Putamen (tissue), 1 donor: ENCODE results near the gene TMEM92.
"Not testable (repeated sequence)": the region's sequence is repeated elsewhere in the genome, so short reads cannot be mapped to it uniquely, and the experiment has no call there.

ENCODE experiments used
- DNase-seq: peaks from one replicate; pipeline ENCODE4 v3.0.0-alpha.2; 2016; ENCODE audit warnings: low spot score

The TMEM92 gene

DNA sequence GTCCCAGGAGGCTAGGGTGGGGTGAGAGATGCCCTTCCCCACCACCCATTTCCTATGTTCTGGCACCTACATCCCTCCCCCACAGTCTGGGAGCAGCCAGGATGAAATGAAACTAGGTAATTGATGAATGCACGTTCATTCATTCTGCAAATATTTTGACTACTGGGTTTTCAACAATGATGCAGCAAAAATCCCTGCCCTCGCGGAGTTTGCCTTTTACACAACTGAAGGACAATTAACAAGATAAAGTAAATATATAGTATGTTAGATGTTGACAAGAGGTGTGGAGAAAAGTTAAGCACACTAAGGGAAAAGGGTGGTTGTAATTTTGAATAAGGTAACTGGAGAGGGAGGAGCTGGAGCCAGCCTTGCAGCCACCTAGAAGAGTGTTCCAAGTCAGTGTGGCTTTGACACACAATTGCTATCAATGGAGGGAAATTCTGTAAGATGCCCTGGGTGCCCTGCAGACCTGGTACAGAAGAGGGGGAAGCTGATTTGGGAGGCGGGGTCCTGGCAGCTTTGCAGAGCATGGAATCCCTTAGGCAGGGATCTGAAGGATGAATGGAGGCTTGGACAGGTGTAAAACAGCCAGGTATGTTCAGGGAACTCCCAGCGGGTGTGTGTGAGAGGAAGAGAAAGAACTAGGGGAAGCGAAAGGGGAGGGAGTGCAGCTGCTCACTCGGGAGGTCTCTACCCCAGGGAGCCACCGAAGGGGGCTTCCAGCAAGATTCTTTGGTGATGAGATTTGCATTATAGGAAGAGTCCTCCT, 2.5 kb downstream of the TMEM92 start:
- no peak for DNase-seq

DNA sequence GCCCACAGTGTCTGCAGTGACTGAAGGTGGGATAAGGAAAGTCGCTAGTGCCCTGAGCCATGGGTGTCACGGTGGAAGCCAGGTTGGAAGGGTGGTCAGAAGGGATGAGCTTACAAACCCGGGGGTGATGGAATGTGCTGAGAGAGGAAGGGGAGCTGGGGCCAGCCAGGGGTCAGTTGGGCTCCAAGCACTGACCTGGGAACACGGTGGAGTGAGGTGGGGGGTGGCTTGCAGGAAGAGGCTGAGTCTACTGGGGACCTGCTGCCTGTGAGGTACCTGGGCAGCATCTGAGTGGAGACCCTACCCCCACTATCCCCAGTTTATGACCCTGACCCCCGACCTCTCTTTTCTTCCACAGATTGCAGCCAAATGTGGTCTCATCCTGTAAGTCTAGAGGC, 3.1 kb downstream of the TMEM92 start:
- no peak for DNase-seq

DNA sequence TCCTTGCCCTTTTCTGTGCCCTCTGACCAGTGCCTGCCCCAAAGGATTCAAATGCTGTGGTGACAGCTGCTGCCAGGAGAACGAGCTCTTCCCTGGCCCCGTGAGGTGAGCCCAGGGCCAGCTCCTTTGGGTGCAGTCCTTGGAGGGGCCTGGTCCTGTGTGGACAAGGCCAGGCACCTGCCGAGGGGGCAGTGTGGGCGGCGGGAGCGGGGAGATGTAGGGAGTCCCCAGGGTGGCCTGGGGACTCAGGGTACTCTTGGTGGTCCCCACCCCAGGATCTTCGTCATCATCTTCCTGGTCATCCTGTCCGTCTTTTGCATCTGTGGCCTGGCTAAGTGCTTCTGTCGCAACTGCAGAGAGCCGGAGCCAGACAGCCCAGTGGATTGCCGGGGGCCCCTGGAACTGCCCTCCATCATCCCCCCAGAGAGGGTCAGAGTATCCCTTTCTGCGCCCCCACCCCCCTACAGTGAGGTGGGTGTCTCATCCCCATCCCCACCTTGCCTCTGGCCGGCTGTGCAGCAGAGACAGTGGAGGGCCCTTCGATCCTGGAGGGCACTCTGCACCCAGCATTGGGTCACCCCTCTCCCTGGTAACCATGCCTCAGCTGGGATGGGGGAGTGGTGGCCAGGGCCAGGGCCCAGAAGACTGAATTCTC, 4.4 kb downstream of the TMEM92 start:
- no peak for DNase-seq

DNA sequence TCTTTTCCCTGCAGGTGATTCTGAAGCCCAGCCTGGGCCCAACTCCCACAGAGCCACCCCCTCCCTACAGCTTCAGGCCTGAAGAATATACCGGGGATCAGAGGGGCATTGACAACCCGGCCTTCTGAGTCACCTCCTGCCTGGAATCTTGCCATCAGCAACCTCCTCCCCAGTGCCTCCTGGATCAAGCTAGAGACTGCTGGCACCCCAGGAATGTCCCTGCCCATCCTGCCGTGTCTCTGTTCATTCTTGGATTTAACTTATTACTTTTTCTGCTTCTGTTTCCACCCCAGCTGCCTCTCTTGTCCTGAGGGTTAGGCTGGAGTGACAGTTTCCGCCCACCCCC, 4.9 kb downstream of the TMEM92 start:
- no peak for DNase-seq

DNA sequence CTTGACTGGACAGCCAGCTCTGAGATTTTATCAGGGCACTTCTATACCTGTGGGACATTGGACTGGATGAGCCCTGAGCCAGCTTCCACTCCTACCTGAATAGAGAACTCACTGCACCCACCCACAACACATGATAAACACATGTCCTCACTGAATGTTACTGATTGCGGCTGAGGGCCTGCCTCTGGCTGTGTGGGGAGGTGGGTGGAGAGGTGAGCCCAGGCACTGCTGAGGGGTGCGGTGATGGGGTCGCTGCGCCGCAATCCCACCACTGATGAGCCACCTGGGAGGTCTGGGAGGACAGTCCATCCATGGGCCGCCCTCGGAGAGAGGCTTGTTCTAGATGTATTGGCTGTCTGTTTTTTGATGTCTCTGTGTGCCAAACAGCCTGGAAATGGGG, 5.4 kb downstream of the TMEM92 start:
- no peak for DNase-seq

DNA sequence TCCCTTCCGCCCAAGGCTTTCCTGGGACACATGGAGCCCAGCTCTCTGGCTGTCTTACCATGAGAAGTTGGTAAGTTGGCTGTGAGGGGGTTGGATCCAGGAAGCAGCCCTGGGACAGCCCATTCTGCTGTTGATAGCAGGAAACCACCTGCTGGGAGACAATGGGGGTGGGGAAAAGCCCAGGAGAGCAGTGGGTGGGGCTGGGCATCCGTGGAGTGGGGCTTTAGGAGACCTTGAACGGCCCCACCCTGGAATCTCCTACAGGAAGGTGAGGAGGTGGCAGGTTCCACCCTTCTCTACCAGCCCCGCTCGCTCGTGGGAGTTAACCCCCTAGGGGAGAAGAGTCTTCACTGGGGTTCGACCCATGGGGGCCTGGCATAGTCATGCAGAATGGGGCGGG, 5.8 kb downstream of the TMEM92 start:
- DNase-seq = no peak

DNA sequence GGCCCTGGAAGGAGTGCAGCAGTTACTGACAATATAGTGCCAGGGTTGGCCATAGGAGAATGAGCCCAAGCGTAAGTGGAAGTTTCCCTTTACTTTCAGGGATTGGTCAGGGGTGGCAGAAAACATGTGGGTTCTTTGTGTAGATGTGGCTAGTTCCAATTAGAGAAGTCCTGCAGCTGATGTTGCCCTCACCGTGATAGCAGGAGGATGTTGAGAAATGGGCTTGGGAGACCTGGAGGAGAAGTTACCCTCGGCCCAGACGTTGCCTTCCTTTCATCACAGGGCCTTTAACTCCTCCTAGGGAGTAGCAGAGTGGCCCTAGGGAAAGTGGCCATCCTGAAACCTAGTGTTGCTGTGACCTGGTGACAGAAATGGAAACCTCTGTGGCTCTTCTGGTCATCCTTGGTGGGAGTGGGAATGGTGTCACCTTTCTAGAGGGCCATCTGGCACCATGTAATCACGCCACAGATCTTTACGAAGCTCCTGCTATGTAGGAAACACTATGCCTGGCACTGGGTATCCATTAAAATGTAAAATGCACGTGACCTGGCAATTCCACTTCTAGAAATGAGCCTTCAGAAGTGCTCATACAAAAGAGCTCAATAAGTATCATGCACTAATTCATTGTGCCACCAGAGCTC, 6.7 kb downstream of the TMEM92 start:
- no peak for DNase-seq

DNA sequence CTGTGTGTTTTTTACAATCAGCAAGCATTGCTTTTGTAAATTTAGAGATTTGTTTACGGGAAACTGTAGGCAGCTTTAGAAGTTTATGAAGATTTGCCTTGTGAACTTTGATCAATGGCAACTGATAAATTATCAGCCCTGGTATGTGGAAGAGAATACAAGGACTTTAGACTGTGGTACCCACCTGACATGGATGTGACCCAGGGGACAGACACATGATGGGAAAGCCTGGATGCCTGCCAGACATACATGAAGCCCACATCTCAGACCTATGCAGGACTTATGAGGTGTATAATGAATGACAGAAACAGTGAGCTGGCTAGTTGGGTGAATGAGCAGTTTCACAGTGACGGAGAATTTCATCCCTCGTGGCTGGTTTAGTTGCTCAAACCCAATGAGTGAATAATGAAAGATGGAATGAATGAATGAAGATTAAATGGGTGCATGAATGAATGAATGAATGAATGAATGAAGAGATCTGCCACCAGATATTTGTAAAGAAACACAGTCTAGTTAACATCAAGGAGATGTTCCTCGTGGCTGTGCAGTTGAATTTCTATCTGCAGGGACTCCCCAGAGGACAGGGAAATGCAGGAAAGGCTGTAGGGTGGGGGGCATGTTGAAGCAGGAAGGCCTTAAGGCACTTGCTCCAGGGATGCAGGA, 7.6 kb downstream of the TMEM92 start:
- DNase-seq = no peak

DNA sequence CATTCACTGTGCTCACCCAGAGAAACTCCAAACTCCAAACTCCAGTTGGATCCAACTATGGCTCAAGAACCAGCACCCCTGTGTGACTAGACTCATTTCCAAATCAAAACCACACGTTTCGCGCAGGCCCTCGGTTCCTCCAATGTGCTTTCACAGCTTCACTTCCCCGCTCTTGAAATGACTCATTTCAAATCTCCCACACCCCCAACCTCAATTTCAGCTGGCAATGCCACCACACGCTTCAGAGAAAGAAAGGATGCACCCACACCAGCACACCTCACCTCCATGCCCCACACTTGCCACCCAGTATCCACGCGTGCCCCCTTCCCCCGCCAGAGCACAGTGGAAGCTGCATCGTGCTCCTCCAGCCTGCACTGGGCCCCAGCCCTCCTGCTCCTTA, 9.0 kb downstream of the TMEM92 start:
- no peak for DNase-seq

DNA sequence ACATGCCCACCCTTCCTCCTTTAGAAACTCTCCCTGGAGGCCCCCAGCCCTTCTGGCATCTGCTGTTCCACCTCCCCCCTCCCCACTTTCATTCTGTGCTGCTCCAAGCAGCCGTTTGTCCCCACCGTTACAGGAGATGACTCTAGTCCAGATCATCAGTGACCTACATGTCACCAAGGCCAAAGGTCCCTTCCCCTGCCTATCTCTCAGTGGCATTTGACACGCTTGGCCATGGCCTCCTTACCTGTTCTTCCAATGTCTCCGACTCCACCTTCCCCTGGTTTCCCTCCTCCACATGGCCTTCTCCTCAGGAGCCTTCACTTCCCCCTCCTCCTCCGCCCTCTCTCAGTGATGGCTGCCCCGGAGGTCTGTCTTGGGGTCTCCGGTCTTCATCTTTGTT, 9.4 kb downstream of the TMEM92 start:
- DNase-seq = no peak

DNA sequence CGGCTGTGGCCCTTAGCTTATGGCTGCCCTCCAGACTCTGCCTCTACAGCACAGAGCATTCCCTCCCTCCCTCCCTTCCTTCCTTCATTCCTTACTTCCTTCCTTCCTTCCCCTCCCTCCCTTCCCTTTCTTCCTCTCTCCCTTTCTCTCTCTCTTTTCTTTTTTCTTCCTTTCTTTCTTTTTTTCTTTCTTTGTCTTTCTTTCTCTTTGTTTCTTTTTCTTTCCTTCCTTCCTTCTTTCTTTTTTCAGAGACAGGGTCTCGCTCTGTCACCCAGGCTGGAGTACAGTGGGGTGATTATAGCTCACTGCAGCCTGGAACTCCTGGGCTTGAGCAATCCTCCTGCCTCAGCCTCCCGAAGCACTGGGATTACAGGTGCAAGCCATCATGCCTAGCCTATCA, 11.7 kb downstream of the TMEM92 start:
- no peak for DNase-seq

DNA sequence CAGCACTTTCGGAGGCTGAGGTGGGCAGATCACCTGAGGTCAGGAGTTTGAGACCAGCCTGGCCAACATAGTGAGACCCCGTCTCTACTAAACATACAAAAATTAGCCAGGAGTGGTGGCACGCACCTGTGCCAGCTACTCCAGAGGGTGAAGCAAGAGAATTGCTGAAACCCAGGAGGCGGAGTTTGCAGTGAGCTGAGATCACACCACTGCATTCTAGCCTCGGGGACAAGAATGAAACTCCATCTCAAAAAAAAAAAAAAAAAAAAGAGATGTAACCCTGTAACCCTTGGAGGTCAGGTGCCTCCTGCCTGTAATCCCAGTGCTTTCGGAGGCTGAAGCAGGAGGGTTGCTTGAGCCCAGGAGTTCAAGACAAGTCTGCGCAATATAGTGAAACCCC, 13.0 kb downstream of the TMEM92 start:
- DNase-seq = not testable (repeated sequence)

DNA sequence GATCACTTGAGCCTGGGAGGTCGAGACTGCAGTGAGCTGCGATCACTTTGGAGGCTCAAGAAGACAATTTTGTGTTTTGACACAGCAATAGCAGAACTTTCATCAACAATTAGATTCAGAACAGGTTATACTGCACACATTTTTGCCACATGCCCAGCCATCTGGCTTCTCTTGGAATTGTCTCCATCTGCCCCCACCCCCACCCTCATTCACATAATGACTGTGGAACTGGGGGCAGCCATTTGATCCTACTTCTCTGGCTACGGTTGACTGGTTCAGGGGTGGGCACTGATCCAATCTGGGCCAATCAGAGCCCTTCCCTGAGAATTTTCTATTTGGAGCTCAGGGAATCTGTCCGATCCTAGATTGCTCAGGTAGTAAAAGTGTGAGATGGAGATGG, 14.0 kb downstream of the TMEM92 start:
- DNase-seq = no peak

DNA sequence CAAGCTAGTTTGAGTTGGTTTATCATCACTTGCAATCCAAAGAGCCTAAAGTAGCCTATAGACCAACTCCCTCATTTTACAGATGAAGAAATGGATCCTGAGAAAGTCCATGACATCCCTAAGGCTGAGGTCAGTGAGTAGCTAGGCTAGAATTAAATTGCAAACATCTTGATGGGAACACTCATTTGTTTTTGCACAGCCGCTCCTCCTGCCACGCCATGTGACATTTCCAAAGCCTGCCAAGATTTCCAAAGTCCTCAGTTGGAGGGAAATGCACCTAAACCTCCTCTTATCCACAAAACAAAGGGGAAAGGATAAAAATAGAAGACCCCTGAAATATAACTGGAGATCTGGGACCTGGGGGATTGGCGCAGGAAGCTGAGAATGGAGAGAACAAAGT, 15.0 kb downstream of the TMEM92 start:
- DNase-seq = no peak

DNA sequence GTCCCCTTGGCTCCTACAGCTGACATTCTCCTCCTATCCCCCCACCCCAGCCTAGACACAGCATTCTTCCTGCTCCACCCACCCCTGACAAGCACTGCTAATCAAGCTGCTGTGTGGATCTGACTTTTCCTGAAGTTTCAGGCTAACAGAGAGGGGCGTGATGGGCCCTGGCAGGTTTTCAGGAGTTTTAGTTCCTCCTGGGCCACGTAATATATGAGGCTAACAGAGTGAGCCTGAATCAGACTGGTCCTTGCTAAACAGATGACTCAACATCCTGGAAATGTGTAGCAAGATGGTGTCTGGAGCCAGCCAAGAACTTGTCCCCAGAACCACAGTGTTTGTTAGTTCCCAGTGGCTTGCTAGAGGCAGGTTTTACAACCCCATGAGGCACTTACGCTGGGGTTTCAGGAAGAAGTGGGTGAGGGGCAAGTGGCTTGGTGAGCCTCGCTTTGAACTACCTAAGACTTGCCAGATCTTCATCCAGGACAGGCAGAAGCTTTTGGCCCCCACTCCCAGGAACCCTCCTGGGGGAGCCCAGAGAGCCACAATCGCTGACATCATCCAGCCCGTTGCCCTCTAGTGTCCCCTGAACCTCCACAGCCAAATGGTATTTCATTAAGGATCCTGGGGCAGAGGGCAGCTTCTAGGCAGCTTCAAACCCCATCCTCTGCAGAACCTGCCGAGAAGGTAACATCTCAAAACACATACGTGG, 15.9 kb downstream of the TMEM92 start:
- no peak for DNase-seq

DNA sequence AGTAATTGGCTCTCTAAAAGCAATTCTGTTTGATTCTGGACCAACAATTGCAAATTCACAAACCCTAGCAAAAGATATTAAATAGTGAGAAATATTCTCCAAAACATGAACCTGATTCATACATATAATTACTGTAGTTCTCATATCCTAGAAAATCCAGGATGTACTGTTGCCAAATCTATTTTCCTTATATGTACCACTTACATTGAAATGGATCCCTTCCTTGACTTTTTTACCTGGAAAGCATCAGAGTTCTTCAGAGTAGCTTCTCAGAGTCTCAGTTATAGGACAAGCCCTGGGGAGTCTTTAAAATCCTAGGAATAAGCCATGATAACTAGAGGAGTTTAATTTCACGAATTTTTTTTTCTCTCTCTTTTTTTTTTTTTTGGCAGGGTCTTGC, 16.7 kb downstream of the TMEM92 start:
- DNase-seq = no peak

DNA sequence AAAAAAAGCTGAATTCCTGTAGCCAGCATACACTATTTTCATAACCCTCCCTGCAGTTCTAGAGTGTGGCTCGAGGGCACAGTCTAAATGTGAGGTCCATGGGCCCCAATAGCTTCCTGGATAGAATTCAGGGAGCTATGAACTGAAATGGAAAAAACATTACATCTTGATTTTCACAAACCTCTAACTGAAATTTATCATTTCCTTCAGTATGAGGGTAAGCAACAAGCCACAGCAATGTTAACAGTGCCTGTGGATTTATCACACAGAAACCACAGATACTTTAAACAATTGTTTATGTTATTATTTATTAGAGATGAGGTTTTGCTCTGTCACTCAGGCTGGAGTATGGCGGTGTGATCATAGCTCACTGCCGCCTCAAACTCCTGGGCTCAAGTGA, 18.2 kb downstream of the TMEM92 start:
- no peak for DNase-seq

DNA sequence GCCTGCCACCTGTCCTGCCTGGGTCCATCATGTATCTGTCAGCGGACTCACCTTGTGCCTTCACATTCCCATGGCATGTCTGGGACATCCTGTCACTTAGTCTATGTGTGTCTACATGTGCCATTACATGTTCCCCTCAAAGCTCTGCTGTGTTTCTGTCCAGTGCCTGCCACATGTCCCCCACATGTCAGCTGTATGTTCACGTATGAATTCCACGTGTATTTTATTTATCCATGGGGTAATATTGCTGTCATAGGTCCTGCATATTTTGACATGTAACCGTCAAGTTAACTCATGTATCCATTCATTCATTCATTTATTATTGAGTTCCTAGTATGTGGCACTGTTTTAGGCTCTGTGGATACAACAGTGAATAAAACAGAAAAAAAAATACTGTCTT, 20.8 kb downstream of the TMEM92 start:
- DNase-seq = no peak

DNA sequence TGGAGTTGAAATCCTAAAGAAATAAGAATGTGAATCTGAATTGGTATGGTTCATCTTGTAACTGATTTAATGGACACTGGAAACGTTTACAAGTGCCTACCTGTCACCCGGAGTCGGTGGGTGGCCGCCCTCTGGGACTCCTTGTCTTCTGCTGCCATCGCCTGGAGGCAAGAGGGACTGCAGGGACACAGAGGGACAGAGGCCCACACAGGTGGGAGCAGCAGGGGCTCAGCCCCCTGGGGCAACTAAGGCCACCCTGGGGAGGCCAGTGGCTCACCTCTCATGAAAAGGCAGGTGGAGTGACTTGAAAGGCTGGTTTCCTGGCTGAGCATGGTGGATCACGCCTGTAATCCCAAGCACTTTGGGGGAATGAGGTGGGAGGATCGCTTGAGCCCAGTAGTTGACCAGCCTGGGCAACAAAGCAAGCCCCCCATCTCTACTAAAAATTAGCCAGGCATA, 23.2 kb downstream of the TMEM92 start:
- no peak for DNase-seq

DNA sequence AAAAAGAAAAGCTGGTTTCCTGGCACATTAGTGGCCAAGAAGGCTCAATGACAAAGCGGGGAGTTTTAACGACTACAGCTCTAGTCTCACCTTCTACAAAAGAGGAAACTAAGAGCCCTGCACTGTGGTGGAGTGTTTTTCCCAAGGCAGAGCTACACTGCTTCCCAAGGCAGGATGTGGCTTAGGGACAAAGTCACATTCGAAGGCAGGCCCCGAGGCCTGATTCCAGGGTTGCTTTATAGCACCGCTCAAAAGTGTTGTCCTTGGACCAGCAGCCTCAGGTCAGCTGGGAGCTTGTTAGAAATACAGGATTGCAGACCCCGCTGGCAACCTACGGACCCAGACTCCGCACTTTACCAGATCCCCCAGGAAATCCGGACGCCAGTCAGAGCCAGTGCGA, 23.8 kb downstream of the TMEM92 start:
- DNase-seq = no peak

DNA sequence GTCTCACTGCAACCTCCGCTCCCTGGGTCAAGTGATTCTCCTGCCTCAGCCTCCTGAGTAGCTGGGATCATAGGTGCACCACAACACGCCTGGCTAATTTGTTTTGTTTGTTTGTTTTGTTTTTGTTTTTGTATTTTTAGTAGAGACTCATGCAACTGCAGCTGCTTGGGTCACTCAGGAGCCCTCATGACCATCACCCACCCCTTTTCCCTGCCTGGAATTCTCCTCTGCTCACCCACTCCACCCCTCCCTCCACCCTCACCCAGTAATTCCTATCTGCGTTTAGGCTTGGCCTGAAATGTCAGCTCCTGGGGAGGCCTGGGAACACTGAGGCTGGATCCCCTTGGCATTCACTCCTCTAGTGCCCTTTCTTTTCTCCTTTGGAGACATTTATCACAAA, 25.5 kb downstream of the TMEM92 start:
- no peak for DNase-seq

DNA sequence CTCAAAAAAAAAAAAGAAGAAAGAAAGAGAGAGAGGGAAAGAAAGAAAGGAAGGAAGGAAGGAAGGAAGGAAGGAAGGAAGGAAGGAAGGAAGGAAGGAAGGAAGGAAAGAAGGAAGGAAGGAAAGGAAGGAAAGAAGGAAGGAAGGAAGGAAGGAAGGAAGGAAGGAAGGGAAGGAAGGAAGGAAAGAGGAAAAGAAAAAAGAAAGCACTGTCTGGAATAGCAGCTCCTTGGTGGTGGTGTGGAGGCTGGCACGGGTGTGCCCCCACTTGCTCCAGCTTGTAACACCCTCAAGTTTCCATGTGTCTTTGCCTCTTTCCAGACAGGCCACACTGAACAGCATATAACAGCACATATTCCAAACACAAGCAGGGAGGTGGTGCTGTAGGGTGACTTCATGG, 26.6 kb downstream of the TMEM92 start:
- not testable (repeated sequence) for DNase-seq
